GM19023 (cell line): ENCODE measurements around the gene RADIL.

Experiments
- ATAC-seq: cut with Tn5 transposase; IDR thresholded peaks from one replicate; pipeline ENCODE4 v1.9.1; 2021; ENCODE audit warnings: mild to moderate bottlenecking, moderate library complexity; ENCODE audit not compliant: unreplicated experiment

RADIL gene

DNA sequence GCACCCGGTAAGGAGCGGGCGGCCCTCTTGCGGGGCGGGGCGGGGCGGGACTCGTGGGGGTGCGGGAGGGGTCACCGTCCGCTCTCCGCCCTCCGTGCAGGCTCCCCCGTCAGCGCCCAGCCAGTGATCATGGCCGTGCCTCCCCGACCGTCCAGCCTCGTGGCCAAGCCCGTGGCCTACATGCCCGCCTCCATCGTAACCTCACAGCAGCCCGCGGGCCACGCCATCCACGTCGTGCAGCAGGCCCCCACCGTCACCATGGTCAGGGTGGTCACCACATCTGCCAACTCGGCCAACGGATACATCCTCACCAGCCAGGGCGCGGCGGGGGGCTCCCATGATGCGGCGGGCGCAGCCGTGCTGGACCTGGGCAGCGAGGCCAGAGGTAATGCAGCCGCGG is 124.3 kb downstream of the RADIL start:
- no peak for ATAC-seq

GRCh38 chr7:4758791-4759190 is 124.7 kb downstream of the RADIL start:
- no peak for ATAC-seq

DNA sequence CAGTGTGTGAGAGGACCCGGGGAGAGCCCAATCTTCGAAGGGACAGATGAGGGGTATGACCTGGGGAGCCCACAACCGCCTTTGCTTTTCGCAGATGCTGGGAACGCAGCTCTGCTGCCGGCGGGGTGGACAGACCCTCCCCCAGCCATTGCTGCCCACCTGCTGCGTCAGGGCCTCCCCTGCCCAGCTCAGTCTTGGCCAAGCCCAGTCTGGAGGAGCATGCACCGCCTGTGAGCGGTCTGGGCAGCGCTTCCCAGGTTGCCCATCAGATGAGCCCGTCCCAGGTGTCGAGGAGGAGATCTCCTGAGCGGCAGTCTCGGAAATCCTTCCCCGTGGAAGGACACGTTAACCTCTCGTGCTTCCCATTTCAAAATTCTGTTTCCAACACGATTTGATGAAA is 125.4 kb downstream of the RADIL start:
- ATAC-seq: no peak

DNA sequence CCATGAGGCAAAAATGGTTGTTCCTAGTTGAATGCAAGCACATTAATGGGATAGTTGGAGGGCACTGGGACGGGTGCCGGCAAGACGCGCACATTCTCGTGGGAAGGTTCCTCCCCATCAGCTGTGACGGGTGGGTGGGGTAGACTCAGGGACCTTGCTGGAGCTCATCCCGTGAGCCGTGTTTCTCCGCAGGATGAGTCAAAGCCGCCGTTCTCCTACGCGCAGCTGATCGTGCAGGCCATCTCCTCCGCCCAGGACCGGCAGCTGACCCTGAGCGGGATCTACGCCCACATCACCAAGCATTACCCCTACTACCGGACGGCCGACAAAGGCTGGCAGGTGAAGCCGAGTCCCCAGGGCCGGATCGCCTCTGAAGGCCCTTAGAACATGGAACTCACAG is 128.5 kb downstream of the RADIL start:
- no peak for ATAC-seq

DNA sequence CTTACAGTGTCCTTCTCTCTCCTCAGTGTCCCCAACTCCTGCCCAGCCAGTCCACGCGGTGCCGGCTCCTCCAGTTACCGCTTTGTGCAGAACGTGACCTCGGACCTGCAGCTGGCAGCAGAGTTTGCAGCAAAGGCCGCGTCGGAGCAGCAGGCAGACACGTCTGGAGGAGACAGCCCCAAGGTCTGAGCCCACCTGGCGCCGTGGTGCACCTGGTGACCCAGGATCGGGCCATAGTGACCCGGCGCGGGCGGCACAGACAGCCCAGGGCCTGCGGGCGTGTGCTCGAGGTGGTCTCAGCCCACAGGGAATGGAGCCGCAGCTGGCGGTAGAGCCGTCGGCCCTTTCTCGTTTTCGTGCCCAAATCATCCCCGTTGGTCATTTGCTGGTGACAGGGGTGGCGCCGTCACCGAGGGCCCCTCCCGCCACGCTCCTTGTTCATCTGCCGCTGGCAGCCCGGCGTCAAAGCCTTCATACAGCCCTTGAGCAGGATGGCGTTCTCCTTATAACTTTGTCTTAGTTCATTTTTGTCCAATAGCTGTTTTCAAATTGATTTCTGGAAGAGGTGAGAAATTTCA is 129.0 kb downstream of the RADIL start:
- no peak for ATAC-seq

- peak; percentile 75 for ATAC-seq
Observed at GRCh38 chr7:4753598-4754432, 129.7 kb downstream of the RADIL start.

DNA sequence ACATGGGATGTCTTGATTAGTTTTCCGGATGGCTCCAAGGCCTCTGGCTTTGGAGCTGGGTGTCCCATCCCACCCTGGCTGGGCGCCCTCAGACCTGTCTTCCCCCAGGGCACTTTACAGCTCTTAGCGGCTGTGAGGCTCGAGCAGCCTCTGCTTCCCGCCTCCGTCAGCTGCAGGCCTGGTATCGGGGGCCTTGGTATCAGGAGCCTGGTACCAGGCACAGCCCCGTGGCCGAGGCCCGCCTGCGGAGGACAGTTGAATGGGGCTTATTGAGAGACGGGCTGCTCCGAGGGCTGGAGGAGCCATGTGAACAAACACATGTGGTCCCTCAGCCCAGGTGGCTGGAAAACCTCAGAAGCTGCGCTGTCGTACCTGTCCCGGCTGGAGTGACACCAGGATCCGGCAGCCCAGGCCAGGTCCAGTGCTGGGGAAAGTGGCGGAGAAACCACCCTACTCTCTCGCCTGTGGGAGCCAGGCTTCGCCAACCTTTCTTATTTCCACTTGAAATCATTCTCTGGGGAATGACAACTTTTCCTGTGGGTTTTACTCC is 132.0 kb downstream of the RADIL start:
- no peak for ATAC-seq

DNA sequence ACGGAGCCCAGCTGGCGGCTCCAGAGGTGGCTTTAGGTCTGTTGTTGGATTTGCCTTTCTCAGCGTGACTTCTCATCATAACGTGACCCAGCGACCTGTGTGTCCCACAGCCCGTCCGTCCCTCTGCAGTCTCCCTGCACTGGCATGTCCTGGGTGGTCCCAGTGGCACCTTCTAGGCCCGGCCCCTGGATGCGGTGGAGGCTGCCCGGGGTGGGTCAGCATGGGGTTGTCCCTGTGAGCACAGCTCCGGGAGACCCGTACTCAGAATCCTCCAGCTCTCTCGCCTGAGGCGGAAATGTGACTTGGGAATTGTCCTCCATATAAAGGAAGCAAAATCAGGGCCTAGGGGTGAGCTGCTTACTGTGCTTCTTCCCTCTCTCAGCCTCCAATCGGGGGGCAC is 133.7 kb downstream of the RADIL start:
- ATAC-seq: no peak

GRCh38 chr7:4749363-4749762 is 134.2 kb downstream of the RADIL start:
- no peak for ATAC-seq
